ENCODE results near the gene ASB6.
"Not testable (repeated sequence)": the region's sequence is repeated elsewhere in the genome, so short reads cannot be mapped to it uniquely, and the experiment has no call there.

Gene ASB6

DNA sequence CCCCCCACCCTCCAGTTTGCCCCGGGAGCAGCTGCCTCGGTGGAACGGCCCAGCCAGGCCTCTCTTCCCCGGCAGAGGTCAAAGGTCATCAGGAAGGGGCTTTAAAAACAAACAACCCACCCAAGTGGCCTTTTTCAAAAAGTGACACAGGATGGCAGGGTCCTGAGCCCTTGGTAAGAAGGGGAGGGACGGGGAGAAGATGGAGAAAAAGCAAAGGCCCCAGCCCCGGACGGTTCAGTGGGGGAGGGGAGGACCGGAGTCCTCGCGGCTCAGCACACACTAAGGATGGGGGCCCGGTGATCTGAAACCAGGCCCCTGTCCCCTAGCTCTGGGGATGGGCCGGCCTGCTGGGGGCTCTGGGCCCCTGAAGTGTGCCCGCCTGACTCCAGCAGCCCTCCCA lies 24.6 kb upstream of the ASB6 start:
- no peak for DNase-seq

DNA sequence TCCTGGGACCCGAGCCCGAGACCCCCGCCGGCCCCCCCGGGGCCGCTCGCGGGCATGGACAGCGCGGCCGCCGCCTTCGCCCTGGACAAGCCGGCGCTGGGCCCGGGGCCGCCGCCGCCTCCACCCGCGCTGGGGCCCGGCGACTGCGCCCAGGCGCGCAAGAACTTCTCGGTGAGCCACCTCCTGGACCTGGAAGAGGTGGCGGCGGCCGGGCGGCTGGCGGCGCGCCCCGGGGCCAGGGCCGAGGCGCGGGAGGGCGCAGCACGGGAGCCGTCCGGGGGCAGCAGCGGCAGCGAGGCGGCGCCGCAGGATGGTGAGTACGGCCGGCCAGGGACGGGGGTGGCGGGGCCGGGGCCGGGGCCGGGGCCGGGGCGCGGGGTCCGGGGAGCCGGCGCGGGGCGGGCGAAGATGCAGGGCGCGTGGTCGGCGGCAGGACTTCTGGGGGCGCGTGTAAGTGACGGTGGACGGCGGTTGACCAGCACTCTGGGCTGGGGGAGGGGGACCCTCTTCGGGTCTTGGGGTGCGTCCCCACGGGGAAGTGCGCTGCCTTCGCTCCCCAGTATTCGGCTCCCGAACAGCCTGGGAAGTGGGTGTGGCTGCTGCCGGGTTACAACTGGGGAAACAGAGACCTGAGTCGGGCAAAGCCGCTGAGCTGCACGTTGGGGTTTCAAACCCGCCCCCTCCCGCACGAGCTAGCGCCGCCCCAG lies 24.0 kb upstream of the ASB6 start:
- DNase-seq, result no peak

DNA sequence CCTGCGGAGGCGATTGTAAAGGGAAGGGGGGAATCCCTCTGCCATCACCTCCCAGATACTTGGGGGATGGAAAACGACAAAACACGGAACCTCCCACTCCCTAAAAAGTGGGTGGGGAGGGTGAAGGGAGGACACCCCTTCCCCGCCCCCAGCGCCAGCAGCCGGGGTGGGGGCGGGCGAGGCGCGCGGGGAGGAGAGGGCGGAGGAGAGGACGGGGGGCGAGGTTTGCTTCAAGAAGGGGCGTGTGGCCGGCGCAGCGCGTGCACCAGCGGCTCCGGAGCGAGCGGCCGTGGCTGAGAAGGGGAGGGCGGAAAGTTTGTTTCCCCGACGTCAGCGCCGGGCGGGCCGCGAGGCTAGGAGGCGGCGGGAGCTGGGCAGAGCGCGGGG lies 23.4 kb upstream of the ASB6 start, which contains the start of gene PRRX2:
PRRX2 (plus strand) TSS at position 259 of the 387 bp plus-strand sequence. CDS start 221 bp downstream, outside the sequence.
- DNase-seq, result peak; percentile 36

DNA sequence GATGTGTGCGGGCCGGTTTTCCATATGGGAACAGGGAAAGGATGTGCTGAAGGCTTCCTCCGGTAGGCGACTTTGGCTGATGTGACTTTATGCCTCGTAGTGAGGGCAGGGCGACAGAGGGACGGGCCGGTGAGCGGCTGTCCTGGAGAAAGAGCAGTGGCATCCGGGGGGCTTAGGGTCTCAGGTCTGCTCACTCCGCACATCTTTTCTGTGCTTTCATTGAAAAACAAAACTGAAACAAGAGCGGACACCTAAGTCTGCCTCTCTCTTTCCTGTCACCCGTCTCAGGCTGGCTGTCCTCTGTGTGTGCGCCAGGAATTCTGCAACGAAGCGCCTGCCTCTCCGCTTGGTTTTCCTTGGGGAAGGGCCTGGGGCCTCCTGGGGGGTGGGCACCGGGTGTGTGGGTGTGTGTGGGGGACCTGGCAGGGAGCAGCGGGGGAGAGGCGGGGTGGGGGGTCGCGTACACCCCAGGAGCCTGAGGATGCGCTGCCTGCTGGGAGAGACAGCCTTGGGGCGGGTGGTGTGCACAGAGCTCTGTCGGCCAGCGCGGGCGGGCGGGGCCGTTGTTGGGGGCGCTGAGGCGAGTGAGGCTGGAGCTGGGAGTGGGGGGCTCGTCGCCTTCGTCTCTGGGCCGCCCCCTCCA lies 22.9 kb upstream of the ASB6 start:
- DNase-seq, result no peak

DNA sequence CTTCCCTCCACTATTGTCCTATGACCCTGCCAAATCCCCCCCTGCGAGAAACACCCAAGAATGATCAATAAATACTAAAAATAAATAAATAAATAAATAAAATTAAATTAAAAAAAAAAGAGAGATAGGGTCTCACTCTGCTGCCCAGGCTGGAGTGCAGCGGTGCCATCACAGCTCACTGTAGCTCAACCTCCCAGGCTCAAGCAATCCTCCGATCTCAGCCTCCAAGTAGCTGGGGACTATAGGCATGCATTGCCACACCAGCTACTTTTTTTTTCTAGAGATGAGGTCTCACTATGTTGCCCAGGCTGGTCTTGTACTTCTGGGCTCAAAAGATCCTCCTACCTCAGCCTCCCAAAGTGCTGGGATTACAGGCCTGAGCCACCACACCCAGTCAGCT lies 20.3 kb upstream of the ASB6 start:
- not testable (repeated sequence) for DNase-seq

DNA sequence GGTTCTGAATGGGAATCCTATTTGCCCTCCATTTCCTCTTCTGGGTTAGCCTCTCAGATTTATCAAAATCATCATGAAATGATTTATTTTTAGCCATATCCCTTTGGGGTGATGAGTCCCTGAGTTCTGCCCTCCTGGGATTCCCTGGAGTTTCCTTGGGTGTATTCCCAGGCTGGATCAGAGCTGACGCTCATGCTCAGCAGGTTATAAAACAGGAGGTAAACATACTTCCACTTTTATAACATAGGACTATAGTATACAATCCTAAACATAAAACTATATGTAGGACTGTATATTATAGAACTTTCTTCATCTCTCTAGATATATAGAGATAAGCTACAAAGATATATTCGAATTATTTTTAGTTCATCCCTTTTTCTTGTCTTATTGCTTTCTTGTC lies 19.1 kb upstream of the ASB6 start:
- no peak for DNase-seq

DNA sequence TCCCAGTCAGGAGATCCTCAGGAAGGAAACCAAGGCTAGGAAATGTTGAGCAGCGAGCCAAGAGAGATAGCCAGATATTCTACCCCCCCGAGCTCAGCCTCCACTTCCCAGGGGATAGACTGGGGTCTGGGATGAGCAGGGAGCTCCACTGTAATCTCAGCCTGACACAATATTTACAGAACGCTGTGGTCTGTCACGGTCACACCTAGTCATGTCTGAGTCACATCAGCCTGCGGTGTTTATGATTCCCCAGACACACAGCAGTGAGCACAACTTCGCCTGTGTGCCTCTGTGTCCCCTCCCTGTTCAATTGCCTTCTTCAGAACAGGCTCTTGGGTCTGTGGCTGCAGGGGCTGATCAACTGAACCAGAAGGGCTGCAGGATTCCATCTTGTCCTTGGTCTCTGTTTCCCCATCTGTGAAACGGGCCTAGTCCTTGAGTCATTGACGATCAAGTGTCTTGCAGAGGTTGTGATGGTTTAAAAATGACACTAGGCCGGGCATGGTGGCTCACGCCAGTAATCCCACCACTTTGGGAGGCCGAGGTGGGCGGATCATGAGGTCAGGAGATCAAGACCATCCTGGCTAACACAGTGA lies 14.9 kb upstream of the ASB6 start:
- no peak for DNase-seq

DNA sequence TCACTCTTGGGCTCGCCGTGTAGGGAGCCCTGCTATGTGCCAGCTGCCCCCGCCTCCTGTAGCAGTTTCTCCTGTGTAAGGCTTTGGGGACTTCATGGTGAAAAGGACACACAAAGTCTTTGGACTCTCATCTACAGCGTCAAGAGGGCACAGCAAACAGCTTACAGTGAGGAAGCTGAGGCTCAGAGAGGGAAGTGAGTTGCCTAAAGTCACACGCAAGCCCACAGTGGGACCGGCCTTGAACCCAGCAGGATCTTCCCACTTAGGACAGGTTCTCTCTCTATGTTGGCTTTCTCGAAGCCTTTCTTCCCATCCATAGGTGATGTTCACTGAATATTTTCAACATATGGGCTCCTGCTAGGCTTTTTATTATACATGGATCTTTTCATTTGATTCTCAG lies 13.7 kb upstream of the ASB6 start:
- DNase-seq, result no peak

DNA sequence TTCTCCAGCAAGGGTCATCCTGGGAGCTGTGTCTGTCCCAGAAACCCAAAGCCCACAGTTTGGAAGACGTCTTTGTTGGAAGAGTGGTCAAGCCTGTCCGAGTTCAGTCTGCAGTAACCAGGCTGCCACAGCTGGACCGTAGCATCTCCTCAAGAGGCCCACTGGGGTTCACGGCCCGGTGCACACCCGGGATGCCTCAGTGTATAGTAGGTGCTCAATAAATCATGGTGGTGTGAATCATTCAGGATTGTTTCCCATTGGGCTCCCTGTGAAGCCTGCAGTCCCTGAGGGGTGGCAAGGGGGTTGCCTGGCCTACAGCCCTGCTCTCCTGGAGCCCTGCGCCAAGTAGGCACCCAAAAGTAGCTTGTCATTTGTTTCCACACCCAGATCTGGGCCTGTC lies 13.2 kb upstream of the ASB6 start:
- no peak for DNase-seq

DNA sequence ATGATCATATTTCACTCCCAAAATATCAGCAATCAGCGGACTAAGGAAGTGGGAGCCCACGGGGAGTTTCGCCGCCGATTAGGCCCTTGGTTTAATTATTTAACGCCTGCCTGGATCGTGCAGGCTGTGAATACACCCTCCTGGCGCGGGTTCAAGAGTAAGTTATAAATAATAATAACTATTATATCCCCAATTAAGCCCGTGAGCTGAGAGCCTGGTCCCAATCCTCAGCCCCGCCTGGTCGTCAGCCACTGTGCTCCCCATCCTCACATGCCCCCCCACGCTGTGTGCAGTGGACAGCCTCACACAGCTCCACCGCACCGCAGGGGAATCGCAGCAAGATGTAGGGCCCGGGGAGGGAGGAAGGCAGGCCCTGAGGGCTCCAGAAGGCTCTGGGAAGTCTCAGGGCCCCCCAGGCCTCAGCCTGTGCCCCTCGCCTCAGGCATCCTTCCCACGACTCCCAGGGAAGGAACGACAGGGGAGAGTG lies 12.6 kb upstream of the ASB6 start:
- DNase-seq, result no peak

DNA sequence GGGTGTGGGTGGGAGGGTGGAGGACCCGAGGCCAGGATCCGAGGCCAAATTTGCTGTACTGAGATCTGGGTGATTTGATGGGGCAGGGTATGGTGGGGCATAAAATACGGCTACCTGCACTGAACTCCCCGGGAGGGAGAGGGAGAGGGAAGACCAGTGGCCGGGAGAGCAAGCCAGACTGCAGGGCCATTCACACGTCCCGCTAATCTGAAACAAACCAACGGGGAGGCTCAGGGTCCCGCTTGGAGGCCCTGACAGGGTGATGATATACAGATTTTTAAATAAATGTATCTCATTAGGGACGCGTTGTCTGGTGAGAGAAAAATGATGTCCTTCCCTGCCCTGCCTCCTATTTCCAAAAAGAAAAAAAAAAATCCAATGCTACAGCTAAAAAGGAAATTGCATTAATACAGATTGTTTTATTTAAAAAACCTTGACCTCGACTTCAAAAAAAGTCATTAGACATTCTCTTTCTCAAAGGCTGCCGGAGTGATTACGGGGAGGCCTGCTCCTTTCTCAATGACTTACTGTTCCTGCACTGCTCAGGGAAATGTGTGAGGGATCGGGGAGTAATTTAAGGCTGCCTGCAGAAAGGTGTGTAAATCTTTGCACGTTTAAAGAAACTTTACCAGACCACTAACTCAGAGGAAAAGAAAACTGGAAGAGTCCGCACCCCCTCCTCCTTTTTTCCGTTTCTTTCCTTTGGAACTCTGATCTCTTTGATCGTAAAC lies 12.0 kb upstream of the ASB6 start:
- no peak for DNase-seq

DNA sequence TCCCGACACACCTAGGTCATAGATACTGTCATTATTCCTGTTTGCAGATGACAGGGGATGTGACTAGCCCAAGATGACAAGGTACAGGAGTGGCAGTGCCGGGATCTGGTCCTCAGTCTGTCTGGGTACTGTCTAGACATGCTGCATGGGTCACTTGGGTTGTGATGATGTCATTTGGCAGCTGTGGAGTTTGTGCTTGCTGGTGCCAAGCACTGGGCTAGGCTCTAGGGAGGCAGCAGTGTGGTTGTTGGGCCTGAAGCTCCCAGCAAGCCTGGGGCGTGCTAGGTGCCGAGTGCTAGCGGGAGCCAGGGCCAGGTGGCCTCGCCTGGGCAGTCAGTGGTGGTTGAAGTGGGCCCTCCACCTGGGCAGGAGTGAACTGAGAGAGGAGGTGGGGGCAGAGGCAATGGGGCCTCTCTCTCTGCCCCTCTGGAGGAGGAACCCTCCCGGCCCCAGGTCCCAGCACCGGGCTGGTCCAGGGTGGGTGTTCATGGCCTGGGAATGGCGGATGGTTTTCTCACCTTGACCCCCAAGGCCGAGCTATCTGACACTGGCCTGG lies 8.8 kb upstream of the ASB6 start:
- no peak for DNase-seq

DNA sequence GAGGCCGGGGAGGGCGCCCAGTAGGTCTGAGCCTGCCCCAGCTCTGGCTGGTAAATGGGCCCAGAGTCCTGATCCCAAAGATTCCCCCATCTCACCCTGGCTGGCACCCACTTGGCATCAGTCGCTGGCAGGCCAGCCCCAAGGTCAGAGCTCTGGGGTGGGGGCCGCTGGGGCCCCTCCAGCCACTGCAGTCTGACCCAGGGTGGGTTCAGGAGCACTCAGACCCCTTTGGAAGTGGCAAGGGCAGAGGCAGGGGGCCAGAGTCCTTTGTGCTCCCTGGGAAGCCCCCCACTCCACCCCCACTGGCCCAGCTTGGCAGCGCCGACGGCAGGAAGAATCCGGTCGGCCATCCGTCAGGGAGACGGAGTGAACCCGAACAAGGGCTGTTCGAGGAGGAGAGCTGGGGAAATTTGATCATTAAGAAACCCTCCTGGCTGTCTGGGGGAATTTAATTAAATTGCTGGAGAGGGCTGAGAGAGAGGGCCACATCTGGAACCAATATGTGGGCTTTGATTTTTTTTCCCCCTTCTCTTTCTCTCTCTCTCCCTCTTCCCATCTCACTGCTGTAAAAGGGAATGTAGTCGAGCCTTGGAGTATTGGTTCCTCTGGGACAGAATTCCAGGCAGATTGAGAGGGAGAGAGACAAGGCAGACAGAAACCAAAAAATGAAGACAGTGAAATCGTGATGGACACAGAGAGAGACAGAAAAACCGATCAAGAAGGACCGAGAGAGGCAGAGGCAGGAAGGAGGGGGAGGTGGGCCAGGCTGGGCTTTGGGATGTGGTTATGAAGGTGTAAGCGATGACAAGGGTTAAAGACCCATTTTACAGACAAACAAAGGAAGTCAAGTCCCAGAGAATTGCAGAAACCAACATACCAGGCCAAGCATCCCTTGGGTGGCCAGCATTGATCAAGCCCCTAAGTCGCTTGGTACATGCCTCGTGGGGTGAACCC lies 8.1 kb upstream of the ASB6 start:
- no peak for DNase-seq

DNA sequence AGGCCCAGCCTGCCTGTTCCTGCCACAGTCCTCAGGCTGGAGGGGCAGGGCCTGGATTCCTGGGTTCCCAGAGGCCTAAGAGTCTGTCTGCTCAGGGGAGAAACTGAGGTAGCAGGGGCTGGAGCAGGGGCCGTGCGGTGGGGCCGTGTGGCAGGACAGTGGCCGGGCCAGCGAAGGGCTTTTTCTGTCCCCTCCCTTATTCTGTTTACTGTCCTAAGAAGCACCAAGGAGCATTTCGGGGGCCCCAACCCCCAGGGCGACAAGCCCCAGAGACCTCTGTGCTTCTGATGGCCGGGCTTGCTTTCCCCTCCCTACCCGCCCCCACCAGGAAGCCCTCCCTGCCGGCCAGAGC lies 6.8 kb upstream of the ASB6 start:
- no peak for DNase-seq

DNA sequence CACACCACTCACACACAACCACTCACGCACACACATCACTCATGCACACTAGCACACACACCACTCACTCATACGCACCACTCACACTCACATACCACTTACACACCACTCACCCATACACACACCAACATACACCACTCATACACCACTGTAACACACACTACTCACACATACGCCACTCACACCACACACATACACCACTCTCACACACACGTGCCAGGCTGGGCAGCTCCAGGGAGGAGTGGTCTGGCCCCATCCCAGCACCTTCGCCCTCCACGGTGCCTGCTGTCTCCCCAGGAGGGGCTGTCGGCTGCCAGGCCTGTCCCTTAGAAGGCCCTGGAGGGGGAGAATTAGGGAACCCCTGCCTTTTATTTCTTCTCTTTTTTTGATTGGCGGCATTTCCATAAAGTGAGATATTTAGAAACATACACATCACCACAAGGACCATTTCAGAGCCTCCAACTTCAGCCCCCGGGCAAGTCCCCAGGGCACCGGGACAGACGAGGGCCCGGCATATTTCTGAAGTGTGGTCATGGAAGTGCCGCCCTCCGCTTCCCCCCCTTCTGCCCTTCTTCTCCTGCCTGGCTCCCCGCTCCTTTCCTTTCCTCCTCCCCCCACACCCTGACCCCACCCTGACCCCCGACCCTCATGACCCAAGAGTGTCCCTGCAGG lies 6.3 kb upstream of the ASB6 start:
- no peak for DNase-seq

DNA sequence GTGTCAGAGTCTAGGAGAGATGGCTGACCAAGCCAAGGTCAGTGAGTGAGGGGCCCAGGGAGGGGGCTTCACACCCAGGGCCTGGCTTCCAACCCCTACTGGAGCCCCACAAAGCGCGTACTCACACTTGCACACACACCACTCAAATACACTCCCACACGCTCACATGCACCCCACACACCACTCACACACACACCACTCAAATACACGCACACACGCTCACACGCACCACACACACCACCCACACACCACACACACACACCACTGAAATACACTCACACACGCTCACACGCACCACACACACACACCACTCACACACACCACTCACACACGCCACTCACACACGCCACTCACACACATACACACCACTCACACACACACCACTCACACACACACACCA lies 5.7 kb upstream of the ASB6 start:
- no peak for DNase-seq

DNA sequence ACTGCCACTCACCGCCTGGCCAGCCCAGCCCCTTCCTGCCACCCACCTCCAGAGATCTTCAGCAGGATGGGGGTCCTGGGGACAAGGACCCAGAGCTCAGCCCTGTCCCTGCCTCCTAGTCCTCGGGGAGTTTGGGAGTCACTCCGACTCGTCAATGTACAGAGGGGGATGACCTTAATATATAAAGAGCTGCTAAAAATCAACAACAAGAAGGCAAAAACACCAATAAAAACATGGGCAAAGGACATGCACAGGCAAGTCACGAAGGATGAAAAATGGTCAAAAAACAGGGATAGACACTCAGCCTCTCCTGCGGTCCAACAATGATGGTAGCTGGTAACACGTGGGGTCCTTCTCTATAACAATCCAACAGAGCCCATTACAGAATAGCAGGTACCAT lies 4.7 kb upstream of the ASB6 start:
- DNase-seq, result no peak

DNA sequence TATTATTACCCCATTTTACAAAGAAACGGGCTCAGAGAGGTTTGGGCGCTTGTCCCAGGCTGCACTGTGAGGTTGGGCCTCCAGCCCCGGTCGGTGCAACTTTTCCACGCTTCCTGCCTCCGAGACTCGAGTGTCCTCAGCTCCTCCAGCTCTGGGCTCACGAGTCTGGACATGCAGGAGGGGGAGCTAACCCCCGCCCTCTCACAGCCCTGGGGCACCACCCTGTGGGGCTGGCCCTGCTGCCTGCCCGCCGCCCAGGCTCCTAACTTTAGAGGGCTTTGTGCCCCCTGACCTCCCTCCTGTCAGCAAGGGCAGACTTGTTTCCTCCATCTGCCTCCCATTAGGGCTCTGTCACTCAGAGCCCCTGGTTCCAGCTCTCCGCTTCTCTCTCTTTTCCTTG lies 4.3 kb upstream of the ASB6 start:
- no peak for DNase-seq

DNA sequence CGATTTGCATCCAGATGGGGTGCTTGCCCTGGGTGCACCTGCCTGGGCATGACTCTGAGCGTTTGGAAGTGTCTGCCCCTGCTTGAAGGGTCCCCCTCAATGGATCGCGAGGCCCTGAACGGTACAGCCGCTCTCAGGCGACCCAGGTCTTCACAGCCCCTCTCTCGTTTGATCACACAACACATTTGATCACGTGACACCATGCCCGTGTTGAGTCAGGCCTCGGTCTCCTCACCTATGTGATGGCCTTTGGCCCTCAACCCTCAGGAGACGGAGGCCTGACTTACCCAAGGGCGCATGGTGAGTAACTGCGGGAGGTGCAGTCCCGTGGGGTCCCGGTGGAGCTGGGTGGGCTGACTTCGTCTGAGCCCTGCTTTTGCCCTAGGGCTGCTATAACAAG lies 3.0 kb upstream of the ASB6 start:
- DNase-seq, result no peak

DNA sequence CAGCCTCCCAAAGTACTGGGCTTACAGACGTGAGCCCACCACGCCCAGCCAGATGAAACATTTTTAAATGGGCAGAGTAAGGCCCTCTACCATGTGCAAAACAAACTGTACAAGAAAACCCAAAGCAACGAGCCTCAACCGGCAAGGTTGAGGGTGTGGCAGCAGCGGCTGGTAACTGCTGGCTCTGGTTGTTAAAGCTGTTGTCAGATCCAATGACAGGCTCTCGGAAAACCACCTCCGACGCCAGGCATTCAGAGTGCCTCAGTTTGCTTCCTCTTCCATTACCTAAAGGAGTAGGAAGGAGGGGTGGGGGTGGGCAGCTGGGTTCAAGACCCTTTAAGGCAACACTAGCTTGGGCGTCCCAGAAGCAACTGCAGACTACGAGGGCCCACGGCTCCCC lies 2.4 kb upstream of the ASB6 start:
- DNase-seq, result no peak

DNA sequence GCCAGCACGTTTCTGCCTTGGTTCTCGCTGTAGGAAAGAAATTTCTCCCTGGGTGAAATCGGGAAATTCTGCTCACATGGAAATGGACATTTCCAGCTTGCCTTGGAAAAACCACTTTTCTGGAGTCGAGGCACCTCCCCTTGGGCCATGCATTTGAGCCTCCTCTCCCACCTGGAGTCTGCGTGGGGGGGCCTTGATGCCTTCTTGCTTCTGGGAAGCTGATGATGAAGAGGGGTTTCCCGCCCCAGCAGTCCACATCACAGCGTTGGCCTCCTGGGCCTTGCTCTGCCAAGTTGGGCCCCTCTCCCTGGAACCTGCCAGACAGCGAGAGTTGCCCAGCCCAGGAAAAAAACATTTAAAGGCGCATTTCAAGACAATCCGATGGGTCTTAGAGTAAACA lies 1.8 kb upstream of the ASB6 start:
- DNase-seq, result no peak
